PC-3 (cell line): ENCODE data around the gene NR5A1. TPM values are rescaled to one million over a fixed set of nuclear protein-coding genes. Genes with fewer than 3 reads are reported as not detected.

ENCODE experiments used
- ATAC-seq: fragments of 200-7000 bp; cut with Tn5 transposase; 2 replicates; pipeline ENCODE4 v1.9.1; 2020; ENCODE audit warnings: mild to moderate bottlenecking, moderate library complexity
- BruUV-seq: library from RNA; stranded (reverse); fragments of 400-500 nt; replicated peaks from 2 replicates; lab custom pipeline; 2021; lab: Mats Ljungman, UMichigan
- CTCF ChIA-PET: fragments of 300-600 bp; sonication (Branson Sonifier 250); formaldehyde crosslinking; loops from one replicate; lab custom pipeline; 2022; ENCODE audit warnings: antibody characterized with exemption; lab: Charles Lee
- POLR2A ChIA-PET: fragments of 300-600 bp; sonication (Branson Sonifier 250); formaldehyde crosslinking; loops from one replicate; lab custom pipeline; 2022; ENCODE audit warnings: antibody characterized with exemption; ENCODE audit not compliant: unreplicated experiment; lab: Charles Lee
- DNase-seq: peaks from one replicate; pipeline ENCODE4 v3.0.0-alpha.2; 2015
- H2AFZ ChIP-seq: fragments of 300-600 bp; sonication (generic); 2 replicates; pipeline ENCODE4 v1.6.0; 2016; ENCODE audit warnings: antibody characterized with exemption, low read length
- H3F3A ChIP-seq: fragments of 300-600 bp; sonication (generic); one replicate; pipeline ENCODE4 v1.6.0; 2017; ENCODE audit warnings: antibody characterized with exemption, low read length, control low read depth, mild to moderate bottlenecking; ENCODE audit not compliant: unreplicated experiment
- H3K27ac ChIP-seq: fragments of 300-600 bp; sonication (generic); 2 replicates; pipeline ENCODE4 v1.5.1; 2016; ENCODE audit warnings: mild to moderate bottlenecking, low read length
- H3K27me3 ChIP-seq: fragments of 300-600 bp; sonication (generic); 2 replicates; pipeline ENCODE4 v1.6.1; 2016; ENCODE audit warnings: low read length, mixed read lengths
- H3K36me3 ChIP-seq: fragments of 300-600 bp; sonication (generic); 2 replicates; pipeline ENCODE4 v1.6.1; 2016; ENCODE audit warnings: low read depth, mixed run types, low read length, mixed read lengths
- H3K4me1 ChIP-seq: fragments of 300-600 bp; sonication (generic); 2 replicates; pipeline ENCODE4 v1.5.1; 2016; ENCODE audit warnings: low read length; ENCODE audit not compliant: insufficient read depth
- H3K4me2 ChIP-seq: fragments of 300-600 bp; sonication (generic); 2 replicates; pipeline ENCODE4 v1.6.0; 2016; ENCODE audit warnings: low read length
- H3K4me3 ChIP-seq: fragments of 300-600 bp; sonication (generic); 2 replicates; pipeline ENCODE4 v1.5.1; 2016; ENCODE audit warnings: mild to moderate bottlenecking, low read length, mixed read lengths
- H3K79me2 ChIP-seq: fragments of 300-600 bp; sonication (generic); 2 replicates; pipeline ENCODE4 v1.6.1; 2017; ENCODE audit warnings: low read length, mixed read lengths
- H3K9ac ChIP-seq: fragments of 300-600 bp; sonication (generic); 2 replicates; pipeline ENCODE4 v1.6.0; 2016; ENCODE audit warnings: mild to moderate bottlenecking, low read length
- H3K9me2 ChIP-seq: fragments of 300-600 bp; sonication (generic); replicated peaks from 2 replicates; pipeline ENCODE4 v1.6.1; 2016; ENCODE audit warnings: mixed run types, low read length, mixed read lengths
- H3K9me3 ChIP-seq: fragments of 300-600 bp; sonication (generic); 2 replicates; pipeline ENCODE4 v1.6.1; 2016; ENCODE audit warnings: low read length, mixed read lengths
- H4K20me1 ChIP-seq: fragments of 300-600 bp; sonication (generic); 2 replicates; pipeline ENCODE4 v1.6.1; 2016; ENCODE audit warnings: low read length, mixed read lengths
- EZH2 ChIP-seq: fragments of 300-600 bp; sonication (generic); IDR thresholded peaks from one replicate; pipeline ENCODE4 v1.6.1; 2017; ENCODE audit warnings: antibody characterized with exemption, mild to moderate bottlenecking, low read length; ENCODE audit not compliant: unreplicated experiment
- EZH2phosphoT487 ChIP-seq: fragments of 300-600 bp; sonication (generic); IDR thresholded peaks from 2 replicates; pipeline ENCODE4 v1.6.1; 2018; ENCODE audit warnings: mild to moderate bottlenecking, antibody characterized with exemption, low read length, borderline replicate concordance
- intact Hi-C: fragments of 100-400 bp; cut with micrococcal nuclease; formaldehyde crosslinking; loops from 2 replicates; pipeline ENCODE4 v1.9.0; 2023
- total RNA-seq: library from RNA; depleted of rRNA; stranded (reverse); fragments of >200 nt; gene quantifications from 2 replicates; pipeline ENCODE4 v1.2.3, GENCODE V29; 2014
- TF ChIP-seq, protein P1 (sequence below): fragments of 300-600 bp; sonication (generic); conservative IDR thresholded peaks from 2 replicates; pipeline ENCODE4 v1.5.1; 2017; ENCODE audit warnings: antibody characterized with exemption, low read depth, mild to moderate bottlenecking, low read length

Gene NR5A1
- total RNA-seq, 1 experiment from 2014 or later = not detected

DNA sequence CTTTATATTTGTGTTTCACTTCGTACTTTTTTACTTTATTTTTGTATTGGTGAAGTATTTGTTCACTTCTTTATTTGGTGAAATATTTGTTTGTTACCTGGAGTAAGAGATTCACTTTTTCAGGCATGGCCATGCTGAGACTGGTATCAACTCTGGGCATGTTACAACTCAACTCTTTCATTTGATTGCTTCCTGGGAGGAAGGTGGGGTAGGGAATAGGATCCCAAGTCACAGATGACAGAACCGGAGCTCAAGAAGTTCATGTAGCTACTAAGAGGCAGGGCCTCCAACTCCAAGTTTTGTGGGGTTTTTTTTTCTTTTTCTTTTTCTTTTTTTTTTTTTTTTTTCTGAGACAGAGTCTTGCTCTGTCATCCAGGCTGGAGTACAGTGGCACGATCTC, 63.0 kb downstream of the NR5A1 start:
- Histone ChIP-seq H3K4me1 (no peaks in the 10 kb centered on the region), H3K79me2 (no peaks in the 10 kb centered on the region), H3K9ac (no peak overlapping the region), H3K9me2 (no peaks in the 10 kb centered on the region), H4K20me1 (no peaks in the 10 kb centered on the region), H3K4me2 (no peak overlapping the region), H3F3A (no peaks in the 10 kb centered on the region), H3K27ac (no peak overlapping the region), H3K9me3 (no peaks in the 10 kb centered on the region), H3K4me3 (no peak overlapping the region), H2AFZ (no peak overlapping the region), H3K36me3 (no peaks in the 10 kb centered on the region), H3K27me3 (no peaks in the 10 kb centered on the region)
- POLR2A ChIA-PET = no interaction called here
- BruUV-seq = no TSS peak
- TF ChIP-seq, protein P1, sequence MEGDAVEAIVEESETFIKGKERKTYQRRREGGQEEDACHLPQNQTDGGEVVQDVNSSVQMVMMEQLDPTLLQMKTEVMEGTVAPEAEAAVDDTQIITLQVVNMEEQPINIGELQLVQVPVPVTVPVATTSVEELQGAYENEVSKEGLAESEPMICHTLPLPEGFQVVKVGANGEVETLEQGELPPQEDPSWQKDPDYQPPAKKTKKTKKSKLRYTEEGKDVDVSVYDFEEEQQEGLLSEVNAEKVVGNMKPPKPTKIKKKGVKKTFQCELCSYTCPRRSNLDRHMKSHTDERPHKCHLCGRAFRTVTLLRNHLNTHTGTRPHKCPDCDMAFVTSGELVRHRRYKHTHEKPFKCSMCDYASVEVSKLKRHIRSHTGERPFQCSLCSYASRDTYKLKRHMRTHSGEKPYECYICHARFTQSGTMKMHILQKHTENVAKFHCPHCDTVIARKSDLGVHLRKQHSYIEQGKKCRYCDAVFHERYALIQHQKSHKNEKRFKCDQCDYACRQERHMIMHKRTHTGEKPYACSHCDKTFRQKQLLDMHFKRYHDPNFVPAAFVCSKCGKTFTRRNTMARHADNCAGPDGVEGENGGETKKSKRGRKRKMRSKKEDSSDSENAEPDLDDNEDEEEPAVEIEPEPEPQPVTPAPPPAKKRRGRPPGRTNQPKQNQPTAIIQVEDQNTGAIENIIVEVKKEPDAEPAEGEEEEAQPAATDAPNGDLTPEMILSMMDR = no peak
- TF ChIP-seq EZH2phosphoT487 = no peak
- TF ChIP-seq EZH2 = no peak
- ATAC-seq = no peak
- DNase-seq = no peak
- intact Hi-C loops = no loop called here
- CTCF ChIA-PET = no interaction called here

DNA sequence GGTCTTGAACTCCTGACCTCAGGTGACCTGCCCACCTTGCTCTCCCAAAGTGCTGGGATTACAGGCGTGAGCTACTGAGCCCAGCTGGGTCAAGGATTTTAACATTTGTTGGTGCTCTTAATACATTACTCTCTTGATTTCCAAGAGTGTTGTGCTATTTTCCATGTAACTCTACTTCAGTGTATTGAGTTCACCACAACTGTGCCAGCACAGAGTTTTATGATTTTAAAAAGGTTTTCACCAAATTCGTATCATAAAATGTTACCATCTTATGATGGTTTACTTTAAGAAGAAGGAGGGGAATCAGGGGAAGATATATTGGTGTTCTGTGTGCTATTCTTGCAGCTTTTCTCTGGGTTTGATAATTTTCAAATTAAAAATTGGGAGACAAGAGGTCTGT, 63.6 kb downstream of the NR5A1 start:
- intact Hi-C loops = no loop called here
- Histone ChIP-seq H3K4me2 (no peak overlapping the region), H3K9me3 (no peaks in the 10 kb centered on the region), H3K4me1 (no peaks in the 10 kb centered on the region), H3K36me3 (no peaks in the 10 kb centered on the region), H3K9ac (no peak overlapping the region), H4K20me1 (no peaks in the 10 kb centered on the region), H3K27me3 (no peaks in the 10 kb centered on the region), H3F3A (no peaks in the 10 kb centered on the region), H3K4me3 (no peak overlapping the region), H3K79me2 (no peaks in the 10 kb centered on the region), H3K9me2 (no peaks in the 10 kb centered on the region), H2AFZ (no peak overlapping the region), H3K27ac (no peak overlapping the region)
- CTCF ChIA-PET = no interaction called here
- no peak for ATAC-seq
- no peak for DNase-seq
- no TSS peak for BruUV-seq
- TF ChIP-seq, protein P1 = no peak
- TF ChIP-seq EZH2phosphoT487 (no peak), EZH2 (no peak)
- POLR2A ChIA-PET = no interaction called here

DNA sequence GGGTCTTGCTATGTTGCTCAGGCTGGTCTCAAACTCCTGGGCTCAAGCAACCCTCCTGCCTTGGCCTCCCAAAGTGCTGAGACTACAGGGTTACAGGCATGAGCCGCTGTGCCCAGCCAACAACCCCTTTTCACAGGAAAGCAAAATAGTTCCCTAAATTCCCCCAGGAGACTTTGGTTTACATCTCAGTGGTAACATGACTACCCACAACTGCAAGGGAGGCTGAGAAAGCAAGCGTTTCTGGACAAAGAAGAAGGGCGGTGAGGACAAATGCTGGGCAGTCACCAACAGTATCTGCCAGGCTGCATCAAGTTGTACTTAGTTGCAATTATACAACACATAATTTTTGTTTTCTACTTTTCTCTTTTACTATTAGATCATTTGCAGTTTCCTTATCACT, 64.4 kb downstream of the NR5A1 start:
- Histone ChIP-seq H3K4me3 (no peak overlapping the region), H3K9me2 (no peaks in the 10 kb centered on the region), H3F3A (no peaks in the 10 kb centered on the region), H2AFZ (no peak overlapping the region), H3K36me3 (no peaks in the 10 kb centered on the region), H3K79me2 (no peaks in the 10 kb centered on the region), H3K9ac (no peak overlapping the region), H3K27me3 (no peaks in the 10 kb centered on the region), H3K9me3 (no peaks in the 10 kb centered on the region), H3K4me2 (no peak overlapping the region), H3K4me1 (no peaks in the 10 kb centered on the region), H3K27ac (no peak overlapping the region), H4K20me1 (no peaks in the 10 kb centered on the region)
- no peak for TF ChIP-seq EZH2phosphoT487
- TF ChIP-seq, protein P1 = no peak
- TF ChIP-seq EZH2 = no peak
- intact Hi-C loops = no loop called here
- no peak for DNase-seq
- ChIA-PET CTCF (no interaction called here), POLR2A (no interaction called here)
- no TSS peak for BruUV-seq
- no peak for ATAC-seq
